ENCODE results near the gene ARSB.
"Not testable (repeated sequence)": the region's sequence is repeated elsewhere in the genome, so short reads cannot be mapped to it uniquely, and the experiment has no call there.

ARSB gene

GRCh38 chr5:78953092-78953800 is 31.9 kb downstream of the ARSB start:
- DNase-seq (ENCODE audit: low spot score) = peak; percentile 53

DNA sequence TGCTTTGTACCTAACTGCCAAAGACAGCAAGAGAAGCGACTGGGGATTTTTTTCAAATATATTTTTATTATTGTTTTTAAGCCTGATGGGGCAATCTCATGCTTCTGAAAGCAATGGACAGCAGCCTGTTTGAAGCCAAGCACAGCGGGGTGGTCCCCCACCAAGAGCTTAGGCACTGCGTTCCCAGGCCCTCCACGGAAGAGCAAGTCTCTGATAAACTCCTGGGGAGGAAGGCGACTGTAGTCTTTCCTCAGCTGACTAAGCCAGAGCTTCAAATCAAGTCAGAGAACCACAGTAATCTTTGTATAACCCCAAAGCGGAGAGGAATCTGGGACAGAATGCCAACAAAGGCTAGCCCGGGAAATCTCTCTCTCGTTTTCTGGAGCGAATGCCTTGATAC is 54.4 kb downstream of the ARSB start:
- peak; percentile 47 for DNase-seq (ENCODE audit: low spot score)

DNA sequence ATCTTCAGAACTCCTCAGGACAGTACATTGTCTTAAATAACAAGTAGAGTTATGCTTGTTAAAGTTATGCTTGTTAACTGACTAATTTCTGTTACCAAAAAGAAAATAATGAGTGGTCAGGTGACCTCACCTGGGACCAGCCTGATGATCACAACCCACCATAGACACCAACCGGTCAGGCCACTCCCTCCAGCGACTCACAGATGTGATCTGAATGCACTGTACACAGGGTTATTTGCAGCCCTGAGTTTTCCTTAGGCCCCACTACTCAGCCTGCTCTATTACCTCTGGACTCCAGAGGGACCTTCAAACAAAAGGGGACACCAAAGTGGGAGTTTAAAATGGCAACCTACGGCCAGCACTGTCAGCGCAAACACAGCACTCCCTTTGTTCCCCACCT is 55.3 kb downstream of the ARSB start:
- DNase-seq (ENCODE audit: low spot score) = no peak

DNA sequence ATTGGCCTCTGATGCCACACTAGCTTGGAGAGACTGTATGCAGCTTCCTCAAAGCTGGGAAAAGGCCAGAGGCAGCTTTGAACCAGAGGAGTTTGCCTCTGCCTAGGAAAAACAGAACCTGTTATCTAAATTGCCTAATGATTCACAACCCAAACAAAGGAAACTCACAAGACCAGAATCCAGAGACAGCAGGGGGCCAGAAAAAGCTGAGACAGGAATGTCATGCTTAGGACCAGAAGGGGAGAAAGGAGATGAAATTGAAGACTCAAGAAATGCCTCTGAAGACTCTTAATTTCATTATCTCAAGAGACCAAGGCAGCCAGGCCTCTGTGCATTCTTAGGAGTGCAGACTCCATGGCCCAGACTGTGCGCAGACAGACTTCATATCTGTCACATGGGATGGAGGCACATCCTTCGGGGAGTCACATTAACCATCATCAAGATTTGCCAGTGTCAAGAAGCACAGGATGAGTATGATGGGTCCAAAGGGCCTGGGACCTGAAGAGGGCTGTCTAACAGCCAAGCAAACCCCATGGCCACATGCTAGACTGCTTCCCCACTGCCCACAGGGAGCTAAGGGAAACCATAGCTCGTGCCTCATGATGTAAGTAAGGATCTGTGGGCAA is 57.3 kb downstream of the ARSB start:
- peak; percentile 15 for DNase-seq (ENCODE audit: low spot score)

DNA sequence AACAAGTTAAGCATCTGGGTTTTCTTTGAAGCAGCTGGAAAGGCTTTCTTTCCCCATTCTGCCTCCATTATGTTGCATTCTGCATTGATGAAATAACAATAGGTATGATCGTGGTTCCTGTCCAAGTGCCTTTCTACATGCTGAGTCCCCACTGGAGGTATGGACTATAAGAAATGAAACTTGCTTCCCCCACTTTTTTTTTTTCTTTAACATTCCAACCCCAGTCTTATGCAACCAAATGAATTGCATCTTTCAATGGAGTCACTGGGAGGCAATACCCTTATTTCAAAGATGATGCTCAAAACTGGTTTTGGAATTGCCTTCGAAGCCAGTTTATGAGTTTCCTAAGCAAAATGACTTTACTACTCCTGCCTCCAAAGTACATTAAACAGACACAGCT is 58.9 kb downstream of the ARSB start:
- no peak for DNase-seq (ENCODE audit: low spot score)

DNA sequence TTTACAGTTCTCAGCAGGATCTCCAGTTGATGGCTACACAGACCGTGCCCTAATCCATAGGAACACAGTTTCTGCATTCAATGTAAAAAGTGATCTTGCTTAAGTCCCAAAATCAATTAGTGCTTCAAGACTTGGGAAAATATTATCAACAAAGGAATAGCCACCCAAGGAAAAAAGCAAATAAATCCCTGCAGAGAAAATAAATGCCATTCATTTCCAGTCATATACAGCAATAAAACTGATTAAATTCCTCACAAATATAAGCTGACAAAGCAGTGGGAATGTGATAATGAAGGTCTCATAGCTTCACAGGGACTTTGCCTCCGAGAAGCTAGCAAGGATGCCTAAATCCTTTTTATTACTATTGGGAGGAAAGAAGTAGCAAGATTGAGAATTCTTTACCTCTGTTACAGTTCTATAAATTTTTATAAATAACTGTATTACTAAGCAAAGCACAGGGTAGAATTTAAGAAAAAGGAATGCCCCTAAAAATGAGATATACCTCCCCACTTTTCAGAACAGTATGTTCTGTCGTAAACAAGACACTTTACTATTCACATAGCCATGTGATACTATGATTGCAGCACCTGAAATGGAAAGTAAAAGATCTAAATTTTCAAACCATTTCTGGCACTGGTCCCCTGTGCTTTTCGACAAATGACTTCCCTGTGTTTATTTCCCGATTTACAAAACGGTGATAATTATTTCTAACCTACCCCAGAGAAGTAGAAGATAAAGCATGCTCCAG is 59.8 kb downstream of the ARSB start:
- no peak for DNase-seq (ENCODE audit: low spot score)

GRCh38 chr5:78923622-78923970 is 61.5 kb downstream of the ARSB start:
- no peak for DNase-seq (ENCODE audit: low spot score)

DNA sequence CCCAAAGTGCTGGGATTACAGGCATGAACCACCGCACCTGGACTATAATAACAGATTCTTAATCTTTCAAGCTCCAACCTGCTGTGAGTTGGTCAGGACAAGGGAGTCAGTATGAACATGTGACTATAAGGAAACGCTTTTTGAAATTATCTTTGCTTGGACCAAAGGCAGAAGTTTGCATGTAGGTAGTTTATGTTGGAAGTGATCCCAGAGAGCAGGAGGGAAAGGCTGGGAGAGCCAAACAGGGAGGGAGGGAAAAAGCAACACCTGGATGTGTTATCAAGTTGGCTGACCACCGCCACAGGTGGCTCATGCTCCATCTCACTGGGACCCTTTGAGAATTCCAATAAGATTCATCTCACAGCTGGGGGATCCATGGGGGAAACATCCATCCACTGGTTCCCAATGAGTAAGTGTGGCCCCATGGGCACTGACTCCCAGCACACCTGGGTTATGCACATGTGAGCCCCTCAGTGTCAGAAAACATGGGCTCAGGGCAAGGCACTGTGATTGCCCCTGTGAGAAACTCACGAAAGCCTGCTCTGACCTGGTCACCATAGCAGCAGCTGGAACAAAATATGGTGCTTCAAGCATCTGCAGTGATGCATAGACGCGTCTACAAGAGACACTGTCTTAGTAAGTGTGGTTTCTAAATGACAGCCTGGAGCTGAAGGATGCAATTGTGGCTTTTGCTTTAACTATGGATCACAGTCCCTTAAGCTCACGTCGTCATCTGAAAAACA is 62.1 kb downstream of the ARSB start:
- no peak for DNase-seq (ENCODE audit: low spot score)

DNA sequence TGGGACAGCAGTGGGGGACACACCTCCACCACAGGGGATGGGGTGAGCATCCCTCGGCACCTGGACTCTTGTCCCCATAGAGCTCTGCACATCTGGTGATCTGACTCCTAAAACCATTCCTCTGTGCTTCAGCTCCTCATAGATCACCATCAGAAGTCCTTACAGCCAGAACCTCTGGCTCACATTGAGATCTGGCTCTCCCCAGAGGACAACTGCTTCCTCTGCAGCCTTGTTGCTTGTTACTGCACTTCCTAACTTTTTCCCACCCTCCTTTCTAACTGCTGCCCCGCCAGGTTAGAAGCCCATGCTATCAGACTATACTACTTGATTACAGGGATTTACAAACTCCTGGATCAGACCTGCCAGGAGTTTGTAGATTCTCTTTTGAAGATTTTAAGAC is 64.5 kb downstream of the ARSB start:
- peak; percentile 41 for DNase-seq (ENCODE audit: low spot score)

GRCh38 chr5:78919796-78920195 is 65.3 kb downstream of the ARSB start:
- DNase-seq (ENCODE audit: low spot score) = no peak

GRCh38 chr5:78916044-78916443 is 69.1 kb downstream of the ARSB start:
- no peak for DNase-seq (ENCODE audit: low spot score)

DNA sequence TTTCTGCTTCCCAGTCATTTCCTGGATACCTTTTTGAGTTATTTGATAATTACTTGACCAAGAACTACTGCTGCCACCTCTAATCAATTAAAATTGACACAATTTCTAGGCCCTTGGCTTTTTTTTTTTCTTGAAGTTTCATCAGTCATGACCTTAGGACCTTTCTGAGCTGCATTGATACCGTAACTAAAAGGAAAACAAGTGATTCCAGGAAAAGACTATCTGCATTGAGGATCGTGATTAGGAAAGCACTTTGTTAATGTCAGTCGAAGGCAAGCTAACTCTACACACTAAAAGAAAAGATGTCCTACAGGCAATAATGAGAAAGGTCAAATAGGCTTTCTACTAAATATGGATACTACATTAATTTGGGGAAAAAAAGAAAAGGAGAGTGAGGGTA is 69.9 kb downstream of the ARSB start:
- no peak for DNase-seq (ENCODE audit: low spot score)

DNA sequence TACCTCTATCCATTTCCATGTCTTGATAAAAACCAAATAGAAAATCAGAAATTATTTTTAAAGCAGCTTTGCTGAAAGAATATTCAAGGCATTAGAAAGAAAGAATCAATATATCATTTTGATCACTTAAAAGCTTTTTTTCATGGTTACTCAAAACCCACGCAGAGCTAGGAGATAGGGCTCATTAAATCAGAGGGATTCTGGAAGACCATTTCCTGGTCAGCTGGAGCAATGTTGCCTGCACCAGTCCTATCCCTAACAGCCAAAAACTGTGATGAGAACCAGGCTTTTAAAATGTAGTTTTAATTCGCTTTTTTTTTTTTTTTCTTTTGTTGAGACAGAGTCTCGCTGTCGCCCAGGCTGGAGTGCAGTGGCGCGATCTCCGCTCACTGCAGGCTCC is 72.3 kb downstream of the ARSB start:
- no peak for DNase-seq (ENCODE audit: low spot score)

DNA sequence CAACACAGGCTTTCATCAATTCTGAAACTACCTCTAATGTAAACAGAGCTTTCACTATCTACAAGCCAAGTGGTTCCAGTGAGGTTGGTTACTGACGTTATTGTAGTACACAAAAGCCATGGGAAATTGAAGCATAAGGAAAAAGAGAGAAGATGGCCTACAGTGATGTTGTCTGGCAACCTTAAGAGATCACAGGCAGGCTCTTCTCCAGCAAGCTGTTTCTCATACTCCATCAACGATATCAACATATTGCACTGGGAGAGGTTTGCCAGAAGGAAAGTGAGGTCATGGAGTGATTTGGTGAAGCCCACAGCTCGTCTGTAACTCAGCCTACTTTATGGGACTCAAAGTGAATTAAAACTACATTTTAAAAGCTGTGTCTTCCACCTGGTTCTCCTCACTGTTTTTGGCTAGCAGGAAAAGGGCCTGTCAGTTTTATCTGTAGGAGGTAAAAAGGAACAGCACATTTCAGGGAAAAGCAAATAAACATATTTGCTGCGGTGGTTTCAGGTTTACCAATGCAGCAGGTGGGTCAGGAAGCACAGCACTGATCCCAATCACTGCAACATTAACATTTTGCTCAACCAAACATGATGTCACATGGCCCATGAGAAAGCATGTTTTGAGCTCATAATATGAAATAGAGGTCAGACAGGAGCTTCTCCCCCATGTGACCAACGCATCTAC is 72.9 kb downstream of the ARSB start:
- DNase-seq (ENCODE audit: low spot score) = no peak

GRCh38 chr5:78909224-78909983 is 75.7 kb downstream of the ARSB start:
- DNase-seq (ENCODE audit: low spot score) = not testable (repeated sequence)

DNA sequence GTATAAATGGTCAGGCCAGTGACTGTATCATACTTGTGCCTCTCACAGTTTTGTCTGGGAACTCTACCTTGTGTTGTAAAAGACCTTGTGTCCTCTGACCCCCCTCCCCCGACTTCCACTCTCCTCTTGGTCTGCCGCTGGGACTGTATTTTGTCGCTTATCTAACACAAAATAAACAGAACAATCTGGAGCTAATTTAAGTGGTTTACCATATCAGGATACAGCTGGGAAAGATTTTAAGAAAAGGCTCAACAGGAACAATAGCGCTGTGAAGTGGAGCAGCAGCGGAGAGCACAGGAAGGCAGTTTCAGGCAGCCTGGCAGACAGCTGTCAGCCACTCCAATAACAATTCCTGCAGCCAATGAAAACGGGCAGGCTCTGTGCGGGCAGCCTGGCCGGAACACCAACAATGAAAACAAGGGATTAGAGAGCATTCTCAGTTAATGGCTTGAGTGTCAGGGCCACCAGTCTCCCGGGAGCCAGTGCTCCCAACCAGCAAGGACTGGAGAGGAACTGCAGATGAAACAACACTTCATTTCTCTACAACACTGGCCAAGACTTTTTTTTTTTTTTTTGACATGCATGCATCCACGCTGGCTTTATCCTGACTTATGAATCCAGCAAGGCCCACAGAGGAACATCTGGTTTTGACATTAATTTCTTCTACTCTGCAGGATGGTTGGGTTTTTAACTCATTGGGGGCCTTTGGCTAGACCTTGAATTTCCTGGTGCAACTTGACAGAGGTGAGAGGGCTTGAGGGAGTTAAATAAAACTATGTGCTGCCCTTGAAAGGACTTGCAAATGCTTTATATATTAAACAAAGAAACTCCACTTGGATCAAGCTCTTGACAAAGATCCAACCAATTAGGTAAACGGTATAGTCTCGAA is 76.7 kb downstream of the ARSB start:
- DNase-seq (ENCODE audit: low spot score) = peak; percentile 63

- DNase-seq (ENCODE audit: low spot score) = peak; percentile 77
Measured at GRCh38 chr5:78907255-78907891, 77.7 kb downstream of the ARSB start.

DNA sequence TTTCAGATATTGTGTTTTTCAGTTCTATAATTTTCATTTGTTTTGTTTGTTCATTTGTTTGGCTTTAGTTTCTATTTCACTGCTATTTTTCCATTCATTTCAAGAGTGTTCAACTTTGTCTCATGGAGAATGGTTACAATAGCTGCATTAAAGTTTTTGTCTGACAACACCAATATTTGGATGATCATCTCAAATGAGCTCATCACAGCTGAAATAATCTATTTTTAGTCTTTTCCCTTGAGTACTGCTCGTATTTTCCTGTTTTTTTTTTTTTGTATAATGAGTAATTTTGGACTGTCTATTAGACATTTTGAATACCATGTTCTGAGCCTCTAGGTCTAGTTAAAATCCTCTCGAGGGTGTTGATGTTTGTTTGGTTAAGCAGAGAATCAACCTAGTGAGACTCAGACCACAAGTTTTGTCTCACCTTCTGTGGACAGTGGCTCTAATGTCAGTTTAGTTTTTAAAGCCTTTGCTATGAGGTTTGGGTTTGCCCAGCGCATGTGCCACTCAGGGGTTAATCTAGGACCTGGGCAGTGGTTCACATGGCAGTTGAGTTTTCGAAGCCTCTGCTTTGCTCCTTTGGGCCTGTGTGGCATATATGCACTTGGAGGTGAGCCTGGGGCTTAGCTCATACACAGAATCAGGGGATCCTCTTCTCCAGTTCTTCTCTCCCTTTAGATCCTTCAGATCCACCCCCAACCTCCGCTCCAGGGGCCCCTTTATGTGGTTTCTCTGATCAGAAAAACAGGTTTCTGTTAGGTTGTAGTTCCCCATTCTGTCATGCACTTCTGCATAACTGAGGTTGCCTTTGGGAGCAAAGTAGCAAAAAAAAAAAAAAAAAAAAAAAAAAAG is 79.8 kb downstream of the ARSB start:
- no peak for DNase-seq (ENCODE audit: low spot score)

GRCh38 chr5:78903861-78904260 is 81.2 kb downstream of the ARSB start:
- DNase-seq (ENCODE audit: low spot score) = no peak
